Caco-2 (cell line): ENCODE results near the gene NRAS. TPM values are rescaled to one million over a fixed set of nuclear protein-coding genes. Genes with fewer than 3 reads are reported as not detected.

Experiments
- BruUV-seq: library from RNA; stranded (reverse); fragments of 400-500 nt; replicated peaks from 2 replicates; lab custom pipeline; 2021; lab: Mats Ljungman, UMichigan
- CTCF ChIA-PET: fragments of 300-600 bp; sonication (Branson Sonifier 250); formaldehyde crosslinking; loops from one replicate; lab custom pipeline; 2022; ENCODE audit warnings: antibody characterized with exemption; lab: Charles Lee
- POLR2A ChIA-PET: fragments of 300-600 bp; sonication (Branson Sonifier 250); formaldehyde crosslinking; loops from one replicate; lab custom pipeline; 2022; ENCODE audit warnings: antibody characterized with exemption; lab: Charles Lee
- DNase-seq, 2 experiments: peaks; one replicate each; pipeline versions ENCODE4 v3.0.0 to v3.0.0-alpha.2; 2020 to 2022
- H3K27me3 ChIP-seq: replicated peaks from 2 replicates; pipeline ENCODE4 v1.6.0; 2011; ENCODE audit warnings: low read length; ENCODE audit not compliant: control insufficient read depth, insufficient read depth
- H3K36me3 ChIP-seq: 2 replicates; pipeline ENCODE4 v1.5.1; 2011; ENCODE audit warnings: low read length; ENCODE audit not compliant: control insufficient read depth, insufficient read depth
- H3K4me1 ChIP-seq: fragments of 250-450 bp; sonication (Bioruptor Pico); 2 replicates; pipeline ENCODE4 v1.5.1; 2020; ENCODE audit warnings: mild to moderate bottlenecking
- H3K4me3 ChIP-seq: 2 replicates; pipeline ENCODE4 v1.5.1; 2011; ENCODE audit warnings: low read depth, mild to moderate bottlenecking, control low read depth, low read length
- H3K9me3 ChIP-seq: fragments of 250-450 bp; sonication (Bioruptor Pico); 2 replicates; pipeline ENCODE4 v1.5.1; 2020; ENCODE audit warnings: mild to moderate bottlenecking, moderate library complexity
- H3K27ac Mint-ChIP-seq: one replicate; pipeline ENCODE4 v1.8.0; 2022; ENCODE audit warnings: mixed read lengths; ENCODE audit not compliant: unreplicated experiment
- H3K27me3 Mint-ChIP-seq: one replicate; pipeline ENCODE4 v1.8.0; 2022; ENCODE audit warnings: mixed read lengths; ENCODE audit not compliant: insufficient read depth, unreplicated experiment
- H3K36me3 Mint-ChIP-seq: one replicate; pipeline ENCODE4 v1.8.0; 2022; ENCODE audit warnings: mild to moderate bottlenecking, mixed read lengths; ENCODE audit not compliant: insufficient read depth, unreplicated experiment
- H3K4me1 Mint-ChIP-seq: one replicate; pipeline ENCODE4 v1.8.0; 2022; ENCODE audit warnings: low read depth, mixed read lengths; ENCODE audit not compliant: unreplicated experiment
- H3K4me3 Mint-ChIP-seq: one replicate; pipeline ENCODE4 v1.8.0; 2022; ENCODE audit warnings: mild to moderate bottlenecking, moderate library complexity, mixed read lengths; ENCODE audit not compliant: unreplicated experiment
- H3K9me3 Mint-ChIP-seq: one replicate; pipeline ENCODE4 v1.8.0; 2022; ENCODE audit warnings: mixed read lengths; ENCODE audit not compliant: unreplicated experiment
- intact Hi-C: fragments of 100-400 bp; cut with micrococcal nuclease; formaldehyde crosslinking; loops from one replicate; pipeline ENCODE4 v1.10.0; 2022; ENCODE audit not compliant: unreplicated experiment
- total RNA-seq: library from RNA; stranded (reverse); gene quantifications from 2 replicates; pipeline ENCODE4 v1.2.3, GENCODE V29; 2022
- TF ChIP-seq, protein P1 (sequence below), 2 experiments: fragments of 200-600 bp in 1 of 2; IDR thresholded peaks; 1 replicate in 1 of 2; 2 replicates in 1 of 2; pipeline versions ENCODE4 v1.5.1 to v1.8.0; 2011 to 2022; ENCODE audit warnings: antibody characterized with exemption in 1 of 2, control low read depth in 1 of 2, inconsistent platforms in 1 of 2, low read depth in 1 of 2, low read length in 1 of 2, mild to moderate bottlenecking in 1 of 2, moderate library complexity in 1 of 2; ENCODE audit not compliant: insufficient read depth in 1 of 2, severe bottlenecking in 1 of 2, unreplicated experiment in 1 of 2

NRAS gene
- total RNA-seq, 1 experiment from 2014 or later = 39.9 TPM

DNA sequence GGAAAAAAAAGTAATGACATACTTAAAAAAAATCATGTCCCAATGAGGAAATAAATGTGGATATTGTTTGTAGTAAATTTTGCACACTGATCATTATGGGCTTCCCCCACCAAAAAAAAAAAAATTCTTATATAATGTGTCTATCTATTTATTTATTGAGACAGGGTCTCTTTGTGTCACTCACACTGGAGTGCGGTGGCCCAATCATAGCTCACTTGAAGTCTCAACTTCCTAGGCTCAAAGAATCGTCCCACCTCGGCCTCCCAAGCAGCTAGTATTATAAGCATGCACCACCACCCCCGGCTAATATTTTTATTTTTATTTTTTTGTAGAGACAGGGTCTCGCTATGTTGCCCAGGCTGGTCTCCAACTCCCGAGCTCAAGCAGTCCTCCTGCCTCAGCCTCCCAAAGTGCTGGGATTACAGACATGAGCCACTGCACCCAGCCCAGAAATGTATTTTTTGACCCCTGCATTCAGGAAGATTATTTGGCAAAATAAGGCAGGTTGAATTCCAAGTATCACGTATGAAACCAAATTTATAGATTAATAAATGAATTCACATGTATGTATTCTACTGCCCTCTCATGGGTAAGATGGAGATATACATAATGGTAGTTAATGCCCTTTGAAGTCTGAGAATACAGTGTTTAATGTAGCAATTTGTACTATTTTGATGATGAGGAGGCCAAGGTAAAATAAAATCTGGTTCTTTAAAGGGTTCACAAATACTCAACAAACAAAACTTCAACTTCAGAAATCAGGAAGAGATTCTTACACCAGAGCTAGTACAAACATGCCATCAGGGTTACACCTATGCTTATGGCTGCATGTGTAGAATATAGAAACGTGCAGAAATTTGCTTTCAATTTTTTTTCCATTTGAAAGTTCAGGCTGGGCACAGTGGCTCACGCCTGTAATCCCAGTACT is 45.3 kb downstream of the NRAS start:
- no TSS peak for BruUV-seq
- H3K4me1 Mint-ChIP-seq = peaks cover 12% of the 10 kb centered on the region

DNA sequence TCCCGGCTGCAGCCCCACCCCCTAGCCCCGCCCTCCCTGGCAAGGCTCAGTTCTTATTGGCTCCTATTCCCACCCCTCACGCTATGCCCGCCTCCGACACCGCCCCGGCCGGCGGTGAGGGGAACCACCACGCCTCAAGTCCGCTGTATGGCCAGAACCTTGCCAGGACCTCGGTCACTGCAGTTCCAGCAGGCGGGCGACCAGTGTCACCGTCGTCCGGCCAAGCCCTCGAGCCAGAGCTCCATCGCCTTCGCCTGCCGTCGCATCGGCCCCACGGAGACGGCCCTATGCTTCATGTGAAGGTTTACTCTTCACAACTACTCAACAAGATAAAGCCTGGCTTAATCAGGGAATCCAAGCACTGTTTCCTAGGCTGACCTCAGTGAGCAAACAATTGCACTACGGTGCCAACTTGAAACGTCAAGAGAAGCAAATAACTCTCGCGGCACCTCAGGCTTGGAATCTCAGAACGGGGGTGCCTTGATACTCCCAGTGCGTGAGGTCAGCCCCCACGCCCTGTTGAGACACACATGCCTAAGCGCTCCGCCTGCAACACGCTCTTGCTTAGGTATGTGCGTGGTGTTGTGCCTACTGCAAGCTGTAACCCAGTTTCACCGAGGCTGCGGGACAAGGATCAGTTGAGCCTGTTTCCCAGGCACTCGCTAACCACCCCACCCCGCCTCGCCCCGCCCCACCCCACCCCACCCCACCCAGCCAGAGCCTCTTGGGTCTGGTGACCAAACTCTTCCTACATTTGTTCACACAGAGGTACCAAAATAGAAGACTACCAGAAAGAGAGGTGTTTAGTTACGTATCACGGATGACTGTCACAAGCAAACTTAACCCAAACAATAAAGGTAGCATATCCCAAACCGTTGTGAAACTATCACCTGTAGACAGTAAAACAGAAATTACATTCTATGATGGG is 46.2 kb downstream of the NRAS start:
- Histone ChIP-seq H3K27me3 (no peaks in the 10 kb centered on the region), H3K4me3 (peak overlapping the region; percentile 76), H3K36me3 (no peaks in the 10 kb centered on the region), H3K4me1 (no peaks in the 10 kb centered on the region), H3K9me3 (no peaks in the 10 kb centered on the region)
- BruUV-seq = no TSS peak
- ChIA-PET POLR2A (no interaction called here), CTCF (interaction anchor here (1.0 kb wide), 1 partner anchor 10 kb away, joined by 3 read pairs; no protein-coding TSS in a partner anchor)
- Mint-ChIP-seq H3K4me1 (peaks cover 21% of the 10 kb centered on the region), H3K9me3 (no peaks in the 10 kb centered on the region), H3K27me3 (peaks cover 8% of the 10 kb centered on the region), H3K4me3 (peak overlapping the region; percentile 81), H3K27ac (peak overlapping the region; percentile 59), H3K36me3 (no peaks in the 10 kb centered on the region)
- peak; percentile 89 to 91 for DNase-seq
- intact Hi-C loops = loop anchor here (1.0 to 2.0 kb wide), 2 partner anchors 46 to 90 kb away; partner anchors contain the start of genes BCAS2 and NRAS
- TF ChIP-seq, protein P1, sequence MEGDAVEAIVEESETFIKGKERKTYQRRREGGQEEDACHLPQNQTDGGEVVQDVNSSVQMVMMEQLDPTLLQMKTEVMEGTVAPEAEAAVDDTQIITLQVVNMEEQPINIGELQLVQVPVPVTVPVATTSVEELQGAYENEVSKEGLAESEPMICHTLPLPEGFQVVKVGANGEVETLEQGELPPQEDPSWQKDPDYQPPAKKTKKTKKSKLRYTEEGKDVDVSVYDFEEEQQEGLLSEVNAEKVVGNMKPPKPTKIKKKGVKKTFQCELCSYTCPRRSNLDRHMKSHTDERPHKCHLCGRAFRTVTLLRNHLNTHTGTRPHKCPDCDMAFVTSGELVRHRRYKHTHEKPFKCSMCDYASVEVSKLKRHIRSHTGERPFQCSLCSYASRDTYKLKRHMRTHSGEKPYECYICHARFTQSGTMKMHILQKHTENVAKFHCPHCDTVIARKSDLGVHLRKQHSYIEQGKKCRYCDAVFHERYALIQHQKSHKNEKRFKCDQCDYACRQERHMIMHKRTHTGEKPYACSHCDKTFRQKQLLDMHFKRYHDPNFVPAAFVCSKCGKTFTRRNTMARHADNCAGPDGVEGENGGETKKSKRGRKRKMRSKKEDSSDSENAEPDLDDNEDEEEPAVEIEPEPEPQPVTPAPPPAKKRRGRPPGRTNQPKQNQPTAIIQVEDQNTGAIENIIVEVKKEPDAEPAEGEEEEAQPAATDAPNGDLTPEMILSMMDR (IDR thresholded peaks at IDR 0.05; ENCODE audit: insufficient read depth in 1 of 2, low read depth in 1 of 2, low read length in 1 of 2, severe bottlenecking in 1 of 2, unreplicated experiment in 1 of 2) = no peak

More for the DNA sequence above, 45.3 kb downstream of the NRAS start:
- Histone ChIP-seq H3K9me3 (no peaks in the 10 kb centered on the region), H3K27me3 (no peaks in the 10 kb centered on the region), H3K36me3 (no peaks in the 10 kb centered on the region), H3K4me3 (no peak overlapping the region), H3K4me1 (no peaks in the 10 kb centered on the region)
- H3K9me3 Mint-ChIP-seq = no peaks in the 10 kb centered on the region
- no peaks in the 10 kb centered on the region for H3K36me3 Mint-ChIP-seq
- TF ChIP-seq, protein P1 (IDR thresholded peaks at IDR 0.05; ENCODE audit: insufficient read depth in 1 of 2, low read depth in 1 of 2, low read length in 1 of 2, severe bottlenecking in 1 of 2, unreplicated experiment in 1 of 2) = peak in 1 of 2 experiments; percentile 24
- DNase-seq = no peak
- POLR2A ChIA-PET = no interaction called here
- H3K4me3 Mint-ChIP-seq = peak overlapping the region; percentile 81
- H3K27ac Mint-ChIP-seq = no peak overlapping the region
- H3K27me3 Mint-ChIP-seq = peaks cover 8% of the 10 kb centered on the region
- CTCF ChIA-PET = no interaction called here
- intact Hi-C loops = loop anchor here (2.0 kb wide), 1 partner anchor 90 kb away; the partner anchor contains the start of gene BCAS2
